ENCODE measurements around the gene PANX3.

- TF ChIP-seq CTCF (IDR thresholded peaks at IDR 0.05) (peak in 2 of 4 experiments; percentile 14 to 19), POLR2A (IDR thresholded peaks at IDR 0.05) (peak; percentile 82 to 87), POLR2AphosphoS5 (IDR thresholded peaks at IDR 0.05) (peak; percentile 96), EP300 (IDR thresholded peaks at IDR 0.05) (no peak)
These were observed 11.6 kb downstream of the PANX3 start, which contains the start of gene TBRG1 for GRCh38 chr11:124622531-124623451.

Measured in gastroesophageal sphincter (tissue), 3 donors.